ENCODE data around the gene P4HA3.
"Not testable (repeated sequence)": the region's sequence is repeated elsewhere in the genome, so short reads cannot be mapped to it uniquely, and the experiment has no call there.

Gene P4HA3

DNA sequence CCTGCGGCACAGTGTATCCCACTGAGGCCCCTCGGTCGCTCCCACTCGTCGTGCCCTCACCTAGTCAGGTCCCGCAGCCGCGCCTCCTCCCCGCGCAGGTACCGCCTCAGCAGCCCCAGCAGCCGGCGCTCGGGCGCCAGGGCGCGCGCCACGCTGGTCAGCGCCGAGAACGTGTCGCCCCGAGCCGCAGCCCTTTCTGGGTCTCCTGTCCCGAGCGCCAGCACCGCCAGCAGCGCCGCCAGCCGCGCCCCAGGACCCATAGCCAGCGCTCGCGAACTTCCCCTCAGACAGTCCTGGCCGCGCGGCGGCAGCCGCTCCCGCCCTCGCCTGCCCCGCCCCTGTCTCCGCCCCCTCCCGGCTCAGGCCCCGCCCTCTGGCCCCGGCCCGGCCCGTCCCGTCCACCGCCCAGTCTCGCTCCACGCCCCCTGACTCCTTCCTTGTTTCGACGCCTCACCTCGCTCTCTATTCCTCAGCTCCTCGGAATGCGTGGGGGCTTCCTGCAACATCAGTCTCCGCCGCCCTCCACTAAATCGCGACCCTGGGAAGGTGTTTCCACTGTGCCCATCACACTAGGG, at the start of gene P4HA3:
Gene P4HA3 (minus strand): TSS at position 289 of the 575 bp plus-strand sequence. CDS start 29 bp downstream, at position 260.
- DNase-seq (ENCODE audit: low spot score) = peak; percentile 96

DNA sequence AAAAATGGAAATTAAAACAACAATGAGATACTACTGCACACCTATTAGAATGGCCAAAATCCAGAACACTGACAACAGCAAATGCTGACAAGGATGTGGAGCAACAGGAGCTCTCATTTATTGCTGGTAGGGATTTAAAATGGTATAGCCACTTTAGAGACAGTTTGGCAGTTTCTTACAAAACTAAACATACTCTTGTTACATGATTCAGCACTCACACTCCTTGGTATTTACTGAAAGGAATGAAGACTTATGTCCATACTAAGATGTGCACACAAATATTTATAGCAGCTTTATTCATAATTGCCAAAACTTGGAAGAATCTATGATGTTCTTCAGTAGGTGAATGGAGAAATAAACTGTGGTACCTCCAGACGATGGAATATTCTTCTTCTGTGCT, 46.0 kb upstream of the P4HA3 start:
- no peak for DNase-seq (ENCODE audit: low spot score)

DNA sequence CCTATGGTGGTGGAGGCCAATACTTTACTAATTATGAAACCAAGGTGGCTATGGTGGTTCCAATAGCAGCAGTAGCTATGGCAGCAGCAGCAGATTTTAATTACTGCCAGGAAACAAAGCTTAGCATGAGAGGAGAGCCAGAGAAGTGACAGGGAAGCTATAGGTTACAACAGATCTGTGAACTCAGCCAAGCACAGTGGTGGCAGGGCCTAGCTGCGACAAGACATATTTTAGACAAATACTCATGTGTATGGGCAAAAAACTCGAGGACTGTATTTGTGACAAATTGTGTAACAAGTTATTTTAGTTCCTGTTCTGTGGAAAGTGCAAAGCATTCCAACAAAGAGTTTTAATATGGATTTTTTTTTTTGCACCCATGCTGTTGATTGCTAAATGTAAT, 44.2 kb upstream of the P4HA3 start:
- no peak for DNase-seq (ENCODE audit: low spot score)

DNA sequence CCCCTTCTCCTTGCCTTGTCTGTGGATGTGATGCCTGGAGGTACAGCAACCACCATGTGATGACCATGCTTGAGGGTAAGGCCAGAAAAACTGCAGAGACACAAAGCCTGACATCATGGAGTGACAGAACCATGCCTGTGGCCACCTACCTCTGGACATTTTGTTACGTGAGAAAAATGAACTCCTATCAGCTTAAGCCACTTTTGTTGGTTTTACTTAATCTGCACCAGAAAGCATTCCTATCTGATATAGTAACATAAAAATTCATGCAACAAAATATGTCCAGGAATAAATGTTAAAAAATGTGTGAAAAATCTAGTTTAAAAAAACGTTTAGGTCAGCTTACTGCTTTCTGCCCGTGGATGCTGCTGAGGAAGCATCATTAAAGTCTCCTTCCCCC, 42.6 kb upstream of the P4HA3 start:
- DNase-seq (ENCODE audit: low spot score) = no peak

DNA sequence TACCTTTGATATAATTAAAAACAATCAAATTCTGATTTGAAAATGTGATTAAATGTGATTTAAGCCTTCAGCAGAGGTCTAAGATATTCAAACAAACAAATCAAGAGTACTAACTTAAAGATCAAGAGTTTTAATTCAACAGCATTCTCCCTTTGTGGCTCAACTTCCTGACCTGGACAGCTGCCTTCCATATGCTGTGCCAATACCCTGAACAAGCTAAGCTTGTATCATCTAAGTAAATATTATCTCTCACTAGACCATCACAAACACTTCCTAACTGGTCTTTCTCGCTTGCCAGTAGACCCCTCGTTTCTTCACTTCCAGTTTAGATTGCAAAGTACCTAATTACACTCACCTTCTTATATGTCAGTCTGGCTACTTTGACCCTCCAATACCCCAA, 35.9 kb upstream of the P4HA3 start:
- no peak for DNase-seq (ENCODE audit: low spot score)

DNA sequence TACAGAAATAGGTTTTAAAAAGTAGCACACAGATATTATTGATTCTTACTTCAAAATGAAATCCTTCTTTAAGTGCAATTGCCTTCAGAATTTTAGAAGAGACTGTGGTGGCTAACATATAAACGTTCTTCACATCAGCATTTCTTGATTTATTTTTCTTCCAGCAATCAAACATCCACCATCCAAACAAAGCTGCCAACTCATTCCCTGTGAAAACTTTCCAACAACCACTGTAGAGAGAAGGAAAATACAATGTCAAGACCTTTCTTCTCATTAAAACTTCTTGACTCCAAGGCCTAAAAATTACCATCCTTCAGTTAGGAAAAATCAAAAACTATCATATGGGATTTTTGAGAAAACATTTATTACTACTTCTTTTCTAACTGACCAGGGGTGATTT, 34.0 kb upstream of the P4HA3 start:
- no peak for DNase-seq (ENCODE audit: low spot score)

DNA sequence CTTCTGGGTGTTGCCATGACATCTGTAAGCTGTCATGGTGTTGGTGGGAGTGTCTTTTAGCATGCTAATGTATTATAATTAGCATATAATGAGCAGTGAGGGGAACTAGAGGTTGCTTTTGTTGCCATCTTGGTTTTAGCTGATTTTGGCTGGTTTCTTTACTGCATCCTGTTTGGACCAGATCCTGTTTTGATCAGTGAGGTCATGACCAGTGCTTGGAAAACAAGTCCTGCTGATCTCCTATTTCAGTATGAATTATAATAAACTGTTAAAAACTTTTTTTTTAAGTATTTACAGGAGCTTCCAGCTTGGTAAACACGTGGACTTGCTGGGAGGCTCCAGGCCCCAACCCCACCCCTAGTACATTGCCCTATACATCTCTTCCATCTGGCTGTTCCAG, 30.5 kb upstream of the P4HA3 start:
- DNase-seq (ENCODE audit: low spot score) = no peak

DNA sequence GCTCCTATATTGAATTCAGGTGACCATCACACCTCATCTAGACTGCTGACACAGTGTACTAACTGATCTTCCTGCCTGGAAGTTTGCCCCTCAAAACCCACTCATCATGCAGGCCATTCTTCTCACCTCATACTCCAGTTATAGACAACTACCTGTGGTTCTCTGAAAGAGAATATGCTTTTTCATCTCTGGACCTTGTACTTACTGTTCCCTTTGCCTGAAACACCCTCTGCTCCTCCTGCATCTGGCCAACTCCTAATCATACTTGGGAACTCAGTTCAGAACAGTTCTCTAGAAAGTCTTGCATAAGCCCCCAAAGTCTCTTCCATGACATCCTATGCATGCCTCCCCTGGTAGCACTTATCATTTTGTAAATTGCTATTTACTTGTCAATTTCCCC, 28.2 kb upstream of the P4HA3 start:
- DNase-seq (ENCODE audit: low spot score) = no peak

DNA sequence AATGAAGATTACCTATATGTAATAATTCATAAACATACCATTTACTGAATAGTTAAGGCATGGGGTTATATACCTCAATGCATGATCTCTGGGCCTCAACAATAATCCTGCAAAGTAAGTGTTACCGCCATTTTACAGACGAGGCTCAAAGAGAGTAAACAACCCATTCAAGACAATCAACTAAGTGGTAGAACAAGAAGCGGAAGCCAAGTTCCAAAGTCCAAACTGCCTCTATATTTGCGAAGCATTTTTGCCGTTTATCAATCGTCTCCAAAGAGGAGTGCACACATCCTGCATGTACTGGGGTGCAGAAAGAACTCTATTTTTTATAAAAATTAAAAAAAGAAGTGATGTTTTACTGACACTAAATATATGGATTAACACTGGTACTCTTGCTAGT, 27.5 kb upstream of the P4HA3 start:
- no peak for DNase-seq (ENCODE audit: low spot score)

DNA sequence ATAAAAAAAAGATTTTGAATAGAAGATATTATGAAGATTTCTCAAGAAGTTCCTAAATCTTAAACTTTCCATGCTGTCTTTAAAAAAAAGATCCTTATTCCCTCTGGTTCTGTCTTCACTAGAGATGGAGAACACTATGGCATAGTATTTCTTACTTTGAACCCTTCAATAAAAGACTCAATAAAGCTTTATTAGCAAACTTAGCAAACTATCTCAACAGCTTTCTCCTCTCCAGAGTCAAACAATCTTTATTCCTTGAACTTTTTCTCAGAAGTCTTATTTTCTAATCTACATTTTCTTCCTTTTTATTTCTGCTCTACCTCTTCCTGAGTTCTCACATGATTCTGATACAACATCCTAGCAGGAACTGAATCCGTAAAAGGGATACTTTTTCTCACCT, 21.8 kb upstream of the P4HA3 start:
- no peak for DNase-seq (ENCODE audit: low spot score)

DNA sequence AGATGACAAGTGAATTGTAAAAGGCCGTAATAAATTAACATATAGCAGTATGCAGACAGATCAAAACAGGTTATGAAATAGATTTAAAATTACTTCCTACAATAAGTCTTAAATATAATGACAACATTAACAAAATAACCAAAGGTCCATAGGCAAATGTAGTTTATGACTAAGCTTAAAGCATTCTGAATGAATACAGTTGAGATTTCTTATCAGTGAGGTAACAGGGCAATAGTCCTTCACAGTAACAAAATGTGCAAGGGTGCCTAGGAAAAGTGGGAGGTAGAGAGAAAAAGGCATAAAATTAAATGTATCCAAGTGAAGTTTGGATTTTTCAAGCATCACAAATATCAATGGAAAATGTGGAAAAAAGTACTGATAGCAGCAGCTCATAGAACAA, 20.9 kb upstream of the P4HA3 start:
- no peak for DNase-seq (ENCODE audit: low spot score)

DNA sequence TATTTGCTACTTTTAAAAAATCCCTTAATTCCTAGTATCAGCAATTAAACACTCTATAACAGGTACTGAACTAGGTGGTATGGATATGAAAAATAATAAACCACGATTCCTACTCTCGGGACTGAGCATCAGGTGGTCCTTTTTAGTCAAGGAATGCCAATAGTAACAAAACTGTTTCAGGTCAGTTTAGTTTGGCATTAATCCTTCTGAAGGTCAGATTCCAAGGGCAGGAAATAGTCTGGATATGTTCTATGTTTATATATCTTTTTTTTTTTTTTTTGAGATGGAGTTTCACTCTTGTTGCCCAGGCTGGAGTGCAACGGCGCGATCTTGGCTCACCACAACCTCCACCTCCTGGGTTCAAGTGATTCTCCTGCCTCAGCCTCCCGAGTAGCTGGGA, 19.6 kb upstream of the P4HA3 start:
- DNase-seq (ENCODE audit: low spot score) = not testable (repeated sequence)

DNA sequence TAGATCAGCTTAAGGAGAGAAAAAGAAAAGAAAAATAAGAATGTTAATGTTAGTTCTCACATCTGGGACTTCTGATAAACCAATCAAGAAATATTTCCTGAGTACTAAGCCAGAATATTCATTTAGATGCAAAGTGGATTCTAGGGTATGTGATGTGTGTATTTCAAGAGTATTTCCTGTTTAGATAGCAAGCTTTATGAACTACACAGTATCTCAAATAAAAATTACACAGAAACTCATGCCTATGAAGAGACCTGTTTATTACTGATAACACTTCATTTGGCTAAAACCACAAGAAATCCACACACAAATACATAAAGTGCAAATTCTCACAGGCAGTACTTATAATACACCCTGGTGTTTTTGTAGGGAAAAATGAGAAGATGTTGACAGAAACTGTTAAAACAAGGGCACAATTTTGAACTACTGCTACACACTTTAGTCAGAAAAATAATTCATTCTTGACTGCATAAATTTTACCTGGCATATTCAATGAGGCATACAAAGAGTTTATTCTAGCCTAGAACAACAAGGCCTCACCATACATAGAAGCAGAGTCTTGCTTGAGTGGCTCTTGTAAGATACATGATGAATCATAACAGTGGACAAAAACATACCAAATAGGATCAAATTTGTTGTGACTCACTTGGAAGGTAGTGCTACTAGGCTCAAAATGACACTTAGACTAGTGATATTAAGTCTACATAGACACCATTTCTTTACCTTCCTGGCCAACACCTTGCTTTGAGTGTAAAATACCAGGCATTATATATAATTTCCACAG, 18.8 kb upstream of the P4HA3 start:
- DNase-seq (ENCODE audit: low spot score) = no peak

DNA sequence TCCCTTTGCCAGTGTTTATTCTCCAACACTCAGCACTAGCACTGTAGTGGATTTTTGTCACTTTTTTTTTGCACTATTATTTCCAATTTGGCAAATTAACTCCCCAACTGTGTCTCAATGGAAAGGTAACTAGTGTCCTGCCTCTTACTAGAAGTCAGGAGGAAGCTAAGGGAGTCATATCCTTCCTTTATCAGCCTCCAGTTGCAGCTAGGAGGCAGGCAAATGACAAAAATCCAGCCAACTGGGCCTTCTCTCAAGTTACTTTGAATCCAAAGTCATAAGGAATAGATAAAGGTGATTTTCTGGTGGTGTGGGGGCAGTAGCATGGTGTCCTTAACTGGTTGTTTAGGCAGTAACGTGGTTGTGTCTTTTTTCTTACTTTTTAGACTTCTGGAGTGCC, 15.6 kb upstream of the P4HA3 start:
- DNase-seq (ENCODE audit: low spot score) = no peak

DNA sequence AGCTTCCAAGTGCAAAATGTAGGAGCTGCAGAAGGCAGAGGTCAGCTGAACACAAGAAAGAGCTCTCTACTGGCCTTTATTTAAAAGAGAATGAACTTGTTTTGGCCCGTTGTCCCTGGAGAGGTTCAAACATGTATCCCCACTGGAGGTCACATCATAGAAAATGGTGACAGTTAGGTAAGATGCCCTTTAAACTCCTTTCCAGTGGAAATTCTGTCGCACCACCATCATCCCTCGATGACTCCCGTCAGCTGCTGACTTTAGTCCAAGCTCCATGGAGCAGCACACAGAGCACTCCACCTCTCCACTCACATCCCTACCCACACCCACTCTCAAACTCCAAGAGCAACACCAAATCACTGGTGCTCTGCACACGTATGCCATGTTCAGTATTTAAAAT, 15.2 kb upstream of the P4HA3 start:
- DNase-seq (ENCODE audit: low spot score) = no peak

DNA sequence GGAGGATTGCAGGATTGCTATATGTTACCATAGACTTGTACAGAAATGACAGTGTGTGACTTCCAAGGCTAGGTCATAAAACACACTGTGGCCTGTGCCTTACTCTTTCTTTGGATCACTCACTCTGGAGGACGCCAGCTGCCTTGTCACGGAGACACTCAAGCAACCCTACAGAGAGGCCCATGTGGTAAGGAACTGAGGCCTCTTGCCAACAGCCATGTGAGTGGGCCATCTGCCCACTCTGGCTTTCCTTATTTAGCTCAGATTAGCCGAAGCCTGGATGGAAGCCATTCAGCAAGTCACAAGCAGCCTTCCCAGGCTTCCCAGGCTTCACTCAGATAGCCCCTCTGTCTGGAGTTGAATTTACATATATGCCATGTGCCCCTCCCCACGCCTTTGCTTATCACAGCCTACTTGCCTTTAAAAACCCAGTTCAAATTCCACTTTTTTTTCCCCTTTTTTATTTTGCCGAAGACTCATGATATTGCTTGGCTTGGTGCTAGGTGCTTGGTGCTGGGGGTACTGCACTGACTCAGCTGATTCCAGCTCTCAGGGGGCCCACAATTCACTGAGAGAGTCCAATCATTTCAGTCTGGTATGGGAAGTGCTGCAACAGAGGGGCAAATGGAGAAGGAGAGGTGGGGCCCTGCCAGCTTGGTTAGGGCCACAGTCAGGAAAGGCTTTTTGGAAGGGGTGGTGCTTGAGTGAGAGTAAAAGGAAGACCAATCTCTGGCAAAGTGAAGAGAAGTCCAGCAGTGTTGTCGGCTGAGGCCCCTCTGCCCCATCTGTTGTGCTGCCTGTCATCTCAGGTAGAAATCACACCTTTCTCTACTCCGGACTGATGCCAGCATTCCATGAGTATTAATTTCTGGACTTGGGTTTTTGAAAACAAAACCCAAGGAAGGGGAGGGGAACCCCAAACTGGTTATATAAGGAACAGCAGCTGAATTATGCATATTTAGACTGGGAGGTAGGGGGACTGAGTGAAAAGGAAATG, 14.5 kb upstream of the P4HA3 start:
- no peak for DNase-seq (ENCODE audit: low spot score)

DNA sequence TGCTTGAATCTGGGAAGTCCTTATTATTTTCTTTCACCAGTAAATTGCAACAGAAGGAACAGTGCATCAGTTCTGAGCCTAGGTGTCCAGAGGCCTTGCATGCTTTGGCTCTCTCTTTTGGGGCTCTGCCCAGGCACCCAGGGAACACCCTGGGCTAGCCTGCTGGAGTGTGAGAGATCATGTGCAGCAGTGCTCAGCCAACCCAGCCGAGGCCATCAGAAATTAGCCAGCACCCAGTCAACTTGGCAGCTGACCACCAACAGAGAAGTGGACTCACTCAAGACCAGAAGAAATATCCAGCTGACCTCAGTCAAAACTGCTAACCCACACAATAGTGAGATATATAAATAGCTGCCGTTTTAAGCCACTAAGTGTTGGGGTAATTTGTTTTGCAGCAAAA, 11.2 kb upstream of the P4HA3 start:
- no peak for DNase-seq (ENCODE audit: low spot score)

DNA sequence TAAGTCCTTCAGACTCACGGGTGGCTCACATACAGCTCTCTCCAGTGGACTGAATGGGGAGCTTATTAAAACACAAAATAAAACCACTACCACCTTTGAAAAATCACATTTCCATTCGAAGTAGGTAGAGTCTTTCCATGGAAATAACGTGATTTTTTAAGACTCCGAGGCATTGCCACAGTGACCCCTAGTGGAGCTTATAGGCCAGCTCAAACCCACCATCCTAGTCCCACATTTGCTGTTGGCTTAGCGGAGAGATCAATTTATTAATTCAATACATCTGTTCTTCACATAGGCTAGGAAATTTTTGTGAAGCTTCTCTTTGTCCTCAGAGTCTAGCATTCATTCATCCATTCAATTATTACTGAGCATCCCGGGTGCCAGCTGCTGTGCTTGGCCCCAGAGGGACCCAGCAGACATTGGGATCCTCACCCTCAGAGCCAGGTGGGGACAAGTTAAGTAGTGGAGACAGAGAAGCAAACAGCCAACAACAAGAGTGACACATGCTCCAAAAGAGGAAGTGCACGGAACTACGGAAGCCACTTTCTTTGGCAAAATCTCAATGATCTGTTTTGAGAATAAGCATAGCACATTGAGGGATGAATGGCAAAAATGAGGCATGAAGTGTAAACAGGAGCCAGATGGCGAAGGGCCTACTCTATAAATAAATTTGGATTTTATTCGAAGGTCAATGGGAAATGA, 10.2 kb upstream of the P4HA3 start:
- DNase-seq (ENCODE audit: low spot score) = peak; percentile 47

DNA sequence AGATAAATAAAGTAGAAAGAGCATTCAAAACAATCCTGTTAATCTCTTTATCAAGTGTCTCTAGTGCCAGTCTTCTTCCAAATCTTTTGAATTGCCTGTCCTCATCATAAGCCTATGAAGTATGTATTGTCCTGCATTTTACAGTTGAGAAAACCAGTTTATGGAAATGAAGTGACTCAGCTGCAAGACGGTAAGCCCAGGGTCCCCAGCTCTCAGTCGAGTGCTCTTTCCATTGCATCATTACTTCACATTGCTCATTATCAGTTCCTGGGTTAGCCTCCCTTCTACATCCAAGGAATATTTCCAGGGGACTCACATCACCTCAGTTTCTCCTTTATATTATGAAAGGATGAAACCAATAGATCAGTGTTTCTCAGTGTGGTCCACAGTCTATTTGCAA, 9.1 kb upstream of the P4HA3 start:
- DNase-seq (ENCODE audit: low spot score) = no peak

DNA sequence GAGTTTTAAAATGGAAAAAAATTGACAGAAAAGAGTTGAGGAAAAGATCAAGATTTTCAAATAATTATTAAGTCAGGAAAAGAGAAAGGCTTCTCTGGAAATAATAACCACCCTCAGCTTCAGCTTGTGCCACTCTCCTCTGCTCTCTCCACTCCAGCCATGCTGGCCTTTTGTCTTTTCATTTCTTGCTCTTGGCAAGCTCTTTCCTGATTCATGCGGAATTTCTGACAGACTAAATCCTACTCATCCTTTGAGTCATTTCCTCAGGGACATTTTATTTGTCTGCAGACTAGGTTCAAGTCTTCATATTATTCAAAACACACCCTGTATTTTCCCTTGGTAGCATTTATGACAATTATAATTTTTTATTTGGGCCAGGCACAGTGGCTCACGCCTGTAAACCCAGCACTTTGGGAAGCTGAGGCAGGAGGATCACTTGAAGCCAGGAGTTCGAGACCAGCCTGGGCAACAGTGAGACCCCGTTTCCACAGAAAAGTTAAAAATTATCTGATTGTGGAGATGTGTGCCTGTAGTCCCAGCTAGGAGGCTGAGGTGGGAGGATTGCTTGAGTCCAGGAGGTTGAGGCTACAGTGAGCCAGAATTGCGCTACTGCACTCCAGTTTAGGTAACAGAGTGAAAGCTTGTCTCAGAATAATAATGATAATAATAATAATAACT, 7.8 kb upstream of the P4HA3 start:
- no peak for DNase-seq (ENCODE audit: low spot score)

DNA sequence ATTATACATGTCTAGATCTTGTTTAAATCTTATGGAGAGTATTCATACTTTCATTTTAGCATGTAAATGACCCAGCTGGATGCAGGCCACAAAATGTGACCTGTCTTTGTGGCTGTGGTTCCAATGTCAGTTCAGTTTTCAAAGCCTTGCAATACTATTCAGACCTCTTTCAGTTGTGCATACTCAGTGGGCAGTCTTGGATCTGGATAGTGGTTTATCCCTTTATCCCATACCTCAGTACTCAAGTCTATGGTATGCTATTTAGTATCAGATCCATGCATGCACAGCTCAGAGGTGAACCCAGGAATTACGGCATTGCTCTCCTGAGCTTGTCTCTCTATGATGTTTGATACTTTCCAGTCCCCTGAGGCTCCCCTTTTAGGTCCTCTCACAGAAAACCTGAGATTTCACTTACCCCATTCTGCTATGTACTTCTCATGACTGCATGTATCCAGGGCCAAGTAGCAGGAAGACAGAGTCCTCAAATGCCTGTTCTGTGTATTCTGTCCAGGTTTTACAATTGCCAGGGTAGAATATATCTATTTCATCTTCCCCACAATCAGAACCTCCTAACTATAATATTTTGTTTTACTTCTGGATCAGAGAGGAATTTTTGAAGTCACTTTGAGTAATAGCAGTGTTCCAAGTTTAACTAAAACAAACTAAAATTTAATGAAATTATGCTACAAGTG, 6.9 kb upstream of the P4HA3 start:
- DNase-seq (ENCODE audit: low spot score) = no peak

Measured in iPS-NIHi11 (cell line).